ENCODE data around the gene PRX. TPM values are rescaled to one million over a fixed set of nuclear protein-coding genes. Genes with fewer than 3 reads are reported as not detected.
A peak's percentile ranks its signal among the peaks of the same experiment; 100 is the strongest.

The PRX gene
- total and polyA plus RNA-seq, 2 experiments from 2014 or later, result 4.2 TPM

DNA sequence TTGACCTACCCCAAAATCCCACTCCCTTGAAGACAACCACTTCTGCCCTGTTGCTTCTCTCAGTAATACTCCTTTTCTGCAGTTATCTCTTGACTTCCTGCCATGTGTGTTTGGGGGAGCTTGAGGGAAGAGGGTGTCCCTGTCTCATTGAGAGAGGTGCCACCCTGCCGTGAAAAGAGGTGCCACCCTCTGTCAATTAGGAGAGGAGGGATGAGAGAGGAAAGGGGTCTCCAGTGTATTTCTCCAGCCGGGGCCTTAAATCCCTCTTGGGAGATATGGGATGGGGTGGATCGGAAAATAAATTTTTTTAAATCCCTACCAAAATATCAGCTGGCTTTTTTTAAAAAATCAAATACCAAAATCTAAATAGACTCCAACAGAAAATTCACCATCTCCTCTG, 48.2 kb downstream of the PRX start:
- peaks cover 20% of the 10 kb centered on the region for H3K4me1 Mint-ChIP-seq
- TF ChIP-seq, protein P1, sequence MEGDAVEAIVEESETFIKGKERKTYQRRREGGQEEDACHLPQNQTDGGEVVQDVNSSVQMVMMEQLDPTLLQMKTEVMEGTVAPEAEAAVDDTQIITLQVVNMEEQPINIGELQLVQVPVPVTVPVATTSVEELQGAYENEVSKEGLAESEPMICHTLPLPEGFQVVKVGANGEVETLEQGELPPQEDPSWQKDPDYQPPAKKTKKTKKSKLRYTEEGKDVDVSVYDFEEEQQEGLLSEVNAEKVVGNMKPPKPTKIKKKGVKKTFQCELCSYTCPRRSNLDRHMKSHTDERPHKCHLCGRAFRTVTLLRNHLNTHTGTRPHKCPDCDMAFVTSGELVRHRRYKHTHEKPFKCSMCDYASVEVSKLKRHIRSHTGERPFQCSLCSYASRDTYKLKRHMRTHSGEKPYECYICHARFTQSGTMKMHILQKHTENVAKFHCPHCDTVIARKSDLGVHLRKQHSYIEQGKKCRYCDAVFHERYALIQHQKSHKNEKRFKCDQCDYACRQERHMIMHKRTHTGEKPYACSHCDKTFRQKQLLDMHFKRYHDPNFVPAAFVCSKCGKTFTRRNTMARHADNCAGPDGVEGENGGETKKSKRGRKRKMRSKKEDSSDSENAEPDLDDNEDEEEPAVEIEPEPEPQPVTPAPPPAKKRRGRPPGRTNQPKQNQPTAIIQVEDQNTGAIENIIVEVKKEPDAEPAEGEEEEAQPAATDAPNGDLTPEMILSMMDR (conservative IDR thresholded peaks at IDR 0.05; ENCODE audit: low read depth in 2 of 2), result no peak
- TF ChIP-seq NANOG (IDR thresholded peaks at IDR 0.05; ENCODE audit: borderline replicate concordance) (no peak), ZNF331 (CRISPR knock-in tag; IDR thresholded peaks at IDR 0.05; ENCODE audit: low read depth) (no peak), CREB1 (CRISPR knock-in tag; IDR thresholded peaks at IDR 0.05; ENCODE audit: low read depth) (no peak), POLR2AphosphoS5 (IDR thresholded peaks at IDR 0.05; ENCODE audit: low read depth) (no peak), EZH2phosphoT487 (IDR thresholded peaks at IDR 0.05; ENCODE audit: unreplicated experiment) (no peak), ZNF462 (CRISPR knock-in tag; IDR thresholded peaks at IDR 0.05) (no peak), ETS1 (IDR thresholded peaks at IDR 0.05) (no peak), ZNF114 (CRISPR knock-in tag; IDR thresholded peaks at IDR 0.05) (no peak), EZH2 (IDR thresholded peaks at IDR 0.05; ENCODE audit: low read depth, unreplicated experiment) (no peak), JUNB (IDR thresholded peaks at IDR 0.05; ENCODE audit: unreplicated experiment) (no peak), STAT1 (IDR thresholded peaks at IDR 0.05; ENCODE audit: unreplicated experiment) (no peak)
- TF ChIP-seq, protein P2, sequence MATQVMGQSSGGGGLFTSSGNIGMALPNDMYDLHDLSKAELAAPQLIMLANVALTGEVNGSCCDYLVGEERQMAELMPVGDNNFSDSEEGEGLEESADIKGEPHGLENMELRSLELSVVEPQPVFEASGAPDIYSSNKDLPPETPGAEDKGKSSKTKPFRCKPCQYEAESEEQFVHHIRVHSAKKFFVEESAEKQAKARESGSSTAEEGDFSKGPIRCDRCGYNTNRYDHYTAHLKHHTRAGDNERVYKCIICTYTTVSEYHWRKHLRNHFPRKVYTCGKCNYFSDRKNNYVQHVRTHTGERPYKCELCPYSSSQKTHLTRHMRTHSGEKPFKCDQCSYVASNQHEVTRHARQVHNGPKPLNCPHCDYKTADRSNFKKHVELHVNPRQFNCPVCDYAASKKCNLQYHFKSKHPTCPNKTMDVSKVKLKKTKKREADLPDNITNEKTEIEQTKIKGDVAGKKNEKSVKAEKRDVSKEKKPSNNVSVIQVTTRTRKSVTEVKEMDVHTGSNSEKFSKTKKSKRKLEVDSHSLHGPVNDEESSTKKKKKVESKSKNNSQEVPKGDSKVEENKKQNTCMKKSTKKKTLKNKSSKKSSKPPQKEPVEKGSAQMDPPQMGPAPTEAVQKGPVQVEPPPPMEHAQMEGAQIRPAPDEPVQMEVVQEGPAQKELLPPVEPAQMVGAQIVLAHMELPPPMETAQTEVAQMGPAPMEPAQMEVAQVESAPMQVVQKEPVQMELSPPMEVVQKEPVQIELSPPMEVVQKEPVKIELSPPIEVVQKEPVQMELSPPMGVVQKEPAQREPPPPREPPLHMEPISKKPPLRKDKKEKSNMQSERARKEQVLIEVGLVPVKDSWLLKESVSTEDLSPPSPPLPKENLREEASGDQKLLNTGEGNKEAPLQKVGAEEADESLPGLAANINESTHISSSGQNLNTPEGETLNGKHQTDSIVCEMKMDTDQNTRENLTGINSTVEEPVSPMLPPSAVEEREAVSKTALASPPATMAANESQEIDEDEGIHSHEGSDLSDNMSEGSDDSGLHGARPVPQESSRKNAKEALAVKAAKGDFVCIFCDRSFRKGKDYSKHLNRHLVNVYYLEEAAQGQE (IDR thresholded peaks at IDR 0.05; ENCODE audit: unreplicated experiment), result no peak
- Histone ChIP-seq H3K36me3 (ENCODE audit: insufficient read depth) (no peaks in the 10 kb centered on the region), H3K27me3 (ENCODE audit: insufficient read depth) (no peaks in the 10 kb centered on the region), H3F3A (replicated peaks; ENCODE audit: low read depth) (no peaks in the 10 kb centered on the region), H4K20me1 (replicated peaks; ENCODE audit: insufficient read depth) (peaks cover 6% of the 10 kb centered on the region; the same call in 1 of the 2 replicates), H3K4me2 (peak overlapping the region; percentile 80), H3K27ac (ENCODE audit: low read depth) (no peak overlapping the region), H3K4me3 (peak overlapping the region; percentile 77), H2AFZ (no peak overlapping the region), H3K9me2 (ENCODE audit: insufficient read depth) (no peaks in the 10 kb centered on the region), H3K4me1 (ENCODE audit: insufficient read depth) (peaks cover 20% of the 10 kb centered on the region), H3K79me2 (replicated peaks; ENCODE audit: insufficient read depth) (peaks cover 7% of the 10 kb centered on the region; the same call in 1 of the 2 replicates)
- peaks cover 5% of the 10 kb centered on the region for H3K27me3 Mint-ChIP-seq (ENCODE audit: insufficient read depth, low read depth, poor library complexity)
- H3K4me3 Mint-ChIP-seq, result peak overlapping the region; percentile 87
- peaks cover 23% of the 10 kb centered on the region for H3K36me3 Mint-ChIP-seq (ENCODE audit: low read depth)
- DNase-seq (ENCODE audit: low spot score) (no peak), ATAC-seq (no peak)
- no peak overlapping the region for H3K27ac Mint-ChIP-seq
- no peaks in the 10 kb centered on the region for H3K9me3 Mint-ChIP-seq
